ENCODE results near the gene ZNF554.

DNA sequence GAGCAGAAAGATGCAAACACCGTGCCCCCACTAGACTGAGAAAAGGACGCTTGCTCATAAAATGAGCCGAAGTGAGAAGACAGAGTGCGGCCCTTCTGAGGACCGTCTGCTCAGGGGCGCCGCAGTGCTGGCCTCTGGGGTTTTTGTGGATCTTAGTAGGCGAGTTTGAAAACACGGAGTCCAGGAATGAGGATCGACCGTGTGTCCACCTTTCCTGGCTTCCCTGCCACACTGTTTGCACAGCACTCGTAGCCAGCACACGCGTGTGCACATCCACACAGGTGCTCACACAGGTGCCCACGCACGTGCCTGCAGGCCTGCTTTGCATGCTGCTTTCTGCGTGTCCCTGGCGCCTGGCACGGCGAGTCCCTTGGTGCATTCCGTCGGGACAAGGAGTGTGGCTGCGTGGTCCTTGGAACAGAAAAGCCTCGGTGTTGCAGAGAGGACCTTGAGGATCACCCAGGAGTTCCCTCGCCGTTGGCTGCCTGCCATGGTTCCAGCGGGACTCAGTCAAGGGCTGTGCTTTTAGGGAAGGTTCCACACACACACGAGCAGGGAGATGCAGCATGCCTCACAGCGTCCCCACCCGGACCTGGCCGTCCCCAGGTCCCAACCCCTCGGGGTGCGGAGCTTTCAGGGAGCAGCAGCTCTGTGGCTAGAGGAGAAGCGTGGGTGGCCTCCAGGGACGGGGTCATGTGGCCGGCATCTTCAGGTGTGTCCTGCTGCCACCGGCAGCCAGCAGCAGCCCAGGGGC lies 10.1 kb upstream of the ZNF554 start:
- TF ChIP-seq, protein P1, sequence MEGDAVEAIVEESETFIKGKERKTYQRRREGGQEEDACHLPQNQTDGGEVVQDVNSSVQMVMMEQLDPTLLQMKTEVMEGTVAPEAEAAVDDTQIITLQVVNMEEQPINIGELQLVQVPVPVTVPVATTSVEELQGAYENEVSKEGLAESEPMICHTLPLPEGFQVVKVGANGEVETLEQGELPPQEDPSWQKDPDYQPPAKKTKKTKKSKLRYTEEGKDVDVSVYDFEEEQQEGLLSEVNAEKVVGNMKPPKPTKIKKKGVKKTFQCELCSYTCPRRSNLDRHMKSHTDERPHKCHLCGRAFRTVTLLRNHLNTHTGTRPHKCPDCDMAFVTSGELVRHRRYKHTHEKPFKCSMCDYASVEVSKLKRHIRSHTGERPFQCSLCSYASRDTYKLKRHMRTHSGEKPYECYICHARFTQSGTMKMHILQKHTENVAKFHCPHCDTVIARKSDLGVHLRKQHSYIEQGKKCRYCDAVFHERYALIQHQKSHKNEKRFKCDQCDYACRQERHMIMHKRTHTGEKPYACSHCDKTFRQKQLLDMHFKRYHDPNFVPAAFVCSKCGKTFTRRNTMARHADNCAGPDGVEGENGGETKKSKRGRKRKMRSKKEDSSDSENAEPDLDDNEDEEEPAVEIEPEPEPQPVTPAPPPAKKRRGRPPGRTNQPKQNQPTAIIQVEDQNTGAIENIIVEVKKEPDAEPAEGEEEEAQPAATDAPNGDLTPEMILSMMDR (IDR thresholded peaks at IDR 0.05; ENCODE audit: low read depth, low read length, poor library complexity, severe bottlenecking) = no peak
- TF ChIP-seq EZH2phosphoT487 (IDR thresholded peaks at IDR 0.05; ENCODE audit: borderline replicate concordance, low read length) = no peak

Measured in DOHH2 (cell line).